NCI-H2196 (cell line): Measurements from ENCODE around the gene ANXA8L1.
"Not testable (repeated sequence)": the region's sequence is repeated elsewhere in the genome, so short reads cannot be mapped to it uniquely, and the experiment has no call there.

Source experiments
- DNase-seq: peaks from one replicate; lab custom pipeline; 2025; ENCODE audit not compliant: unreplicated experiment; lab: John Stamatoyannopoulos, UW

The ANXA8L1 gene

DNA sequence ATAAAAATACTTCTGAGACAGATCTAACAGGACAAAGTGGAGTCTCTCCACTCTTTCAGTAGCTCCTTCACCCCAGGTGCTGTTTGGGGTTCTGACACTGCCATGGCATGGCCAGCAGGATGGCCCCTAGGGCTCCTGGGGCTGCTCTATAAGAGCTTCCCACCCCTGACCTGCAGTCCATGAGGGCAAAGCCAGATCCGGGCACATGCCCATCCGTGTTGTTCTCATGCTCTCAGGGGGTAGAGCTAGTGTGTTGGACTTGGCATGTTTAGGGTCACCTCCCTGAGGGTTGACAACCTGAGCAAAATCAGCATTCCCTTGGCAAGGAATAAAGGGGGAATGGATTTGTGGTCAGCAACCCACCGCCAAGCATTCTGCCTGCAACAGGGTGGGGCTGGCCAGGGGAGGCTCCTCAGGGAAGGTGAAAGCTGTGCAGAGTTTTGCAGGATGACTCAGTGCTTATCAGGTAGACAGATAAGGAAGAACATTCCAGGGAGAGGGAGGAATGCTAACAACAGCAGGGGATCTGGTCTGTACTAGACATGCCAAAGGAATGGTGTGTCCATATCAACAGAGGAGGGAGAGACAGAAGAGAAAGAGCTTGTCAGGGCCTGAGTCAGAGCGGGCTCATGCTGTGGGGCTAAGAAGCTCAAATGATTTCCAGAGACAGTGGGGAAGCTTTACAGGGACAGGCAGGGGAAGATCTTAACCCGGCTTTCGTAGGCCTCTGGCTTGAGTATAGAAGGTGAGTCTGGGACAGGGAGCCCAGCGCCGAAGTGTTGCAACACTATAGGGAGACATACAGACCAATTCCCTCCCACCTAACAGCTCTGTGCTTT is 21.1 kb downstream of the ANXA8L1 start:
- not testable (repeated sequence) for DNase-seq

DNA sequence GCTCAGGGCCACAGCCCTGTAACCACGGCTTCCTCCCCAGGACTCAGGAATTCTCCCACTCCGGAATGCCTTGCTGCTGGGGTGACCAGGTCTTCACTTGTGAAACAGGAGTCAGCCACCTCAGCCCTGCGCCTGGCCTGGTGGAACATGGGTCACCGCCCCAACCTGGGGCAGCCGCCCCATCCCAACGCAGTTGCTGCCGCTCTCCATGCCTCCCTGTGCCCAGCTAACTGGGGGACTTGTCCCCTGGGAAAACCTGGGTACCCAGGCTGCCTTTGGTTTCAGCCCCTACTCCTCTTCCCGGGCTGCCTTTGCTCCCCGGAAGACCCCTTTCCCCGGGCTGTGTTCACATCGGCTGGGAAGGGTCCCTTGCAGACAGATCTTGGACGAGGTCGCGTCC is 22.2 kb downstream of the ANXA8L1 start:
- not testable (repeated sequence) for DNase-seq

- DNase-seq = not testable (repeated sequence)
Observed at GRCh38 chr10:46398212-46398886, 22.8 kb downstream of the ANXA8L1 start.

- DNase-seq = not testable (repeated sequence)
Observed at GRCh38 chr10:46409556-46409955, 34.0 kb downstream of the ANXA8L1 start.

DNA sequence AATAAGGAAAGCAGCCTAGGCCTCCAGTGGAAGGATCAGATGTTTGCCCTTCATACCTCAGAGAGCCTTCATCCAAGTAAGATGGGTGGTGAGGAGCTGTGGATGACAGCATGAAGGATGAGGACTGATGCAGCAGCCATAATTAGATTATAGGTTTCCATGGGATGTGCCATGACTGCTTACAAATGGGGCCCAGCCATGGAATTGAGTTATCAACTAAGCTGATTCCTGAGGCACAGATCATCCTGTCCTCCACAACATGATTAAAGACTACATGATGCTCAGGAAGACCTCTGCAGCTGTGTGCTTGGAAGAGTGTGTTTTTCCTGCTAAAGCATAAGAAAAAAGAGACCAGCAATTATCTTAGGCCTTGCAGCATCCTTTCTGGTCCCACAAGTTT is 35.5 kb downstream of the ANXA8L1 start:
- DNase-seq = not testable (repeated sequence)

GRCh38 chr10:46412665-46413064 is 37.1 kb downstream of the ANXA8L1 start:
- DNase-seq = not testable (repeated sequence)

DNA sequence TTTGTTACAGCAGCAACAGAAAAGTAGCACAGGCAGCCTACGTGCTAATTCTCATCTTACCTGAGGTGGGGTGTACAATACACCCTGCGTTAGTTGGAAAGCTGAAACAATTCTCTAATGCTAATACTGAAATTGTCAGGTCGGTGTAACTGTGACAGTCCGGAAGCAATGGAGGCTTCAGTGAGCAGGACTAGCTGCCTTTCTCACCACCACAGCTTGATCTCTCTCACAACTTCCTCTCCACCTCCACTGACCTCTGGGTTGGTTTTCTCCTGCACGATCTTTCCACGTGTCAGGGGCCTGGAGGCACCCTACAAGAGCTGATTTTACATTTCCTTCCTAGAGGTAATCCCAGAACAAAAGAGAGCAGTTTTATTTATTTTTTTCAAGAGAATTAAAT is 39.7 kb downstream of the ANXA8L1 start:
- DNase-seq = not testable (repeated sequence)

DNA sequence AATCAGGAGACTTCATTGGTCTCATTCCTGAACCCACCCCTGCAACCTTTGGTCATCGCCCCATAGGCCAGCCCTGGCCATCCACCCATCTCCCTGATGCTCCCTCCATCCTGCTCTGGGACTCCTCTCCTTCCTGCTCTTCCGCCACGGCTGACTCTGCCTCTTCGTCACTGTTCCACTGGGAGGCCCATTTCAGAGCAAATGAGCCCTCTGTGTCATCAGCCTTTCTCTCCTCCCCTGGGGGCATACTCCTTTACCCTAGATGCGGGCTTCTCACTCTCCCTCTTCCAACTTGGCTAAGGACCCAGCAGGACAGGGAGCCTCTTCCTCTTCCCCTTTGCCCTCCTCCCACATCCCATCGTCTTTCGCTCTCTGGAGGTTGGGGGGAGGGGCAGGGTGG is 42.7 kb downstream of the ANXA8L1 start:
- DNase-seq = not testable (repeated sequence)

GRCh38 chr10:46419570-46420379 is 44.2 kb downstream of the ANXA8L1 start:
- DNase-seq = not testable (repeated sequence)

DNA sequence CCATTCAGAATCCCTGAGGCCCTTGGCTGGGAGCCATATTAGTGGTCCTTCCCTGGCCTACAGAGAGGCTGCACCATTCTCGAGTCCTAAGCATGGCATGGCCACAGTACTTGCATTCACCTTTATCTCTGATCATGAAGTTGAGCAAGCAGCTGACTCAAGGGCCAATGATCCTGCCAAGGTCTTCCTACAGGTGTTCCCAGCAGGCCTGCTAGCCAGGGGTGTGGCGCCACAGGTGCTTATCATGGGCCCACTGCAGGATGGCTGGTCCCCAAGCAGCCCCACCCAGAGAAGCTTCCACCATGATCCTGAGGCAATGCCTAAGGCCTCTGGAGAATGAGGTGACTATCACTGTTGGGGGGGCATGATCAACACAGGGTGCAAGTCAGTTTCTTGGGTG is 48.0 kb downstream of the ANXA8L1 start:
- DNase-seq = not testable (repeated sequence)

DNA sequence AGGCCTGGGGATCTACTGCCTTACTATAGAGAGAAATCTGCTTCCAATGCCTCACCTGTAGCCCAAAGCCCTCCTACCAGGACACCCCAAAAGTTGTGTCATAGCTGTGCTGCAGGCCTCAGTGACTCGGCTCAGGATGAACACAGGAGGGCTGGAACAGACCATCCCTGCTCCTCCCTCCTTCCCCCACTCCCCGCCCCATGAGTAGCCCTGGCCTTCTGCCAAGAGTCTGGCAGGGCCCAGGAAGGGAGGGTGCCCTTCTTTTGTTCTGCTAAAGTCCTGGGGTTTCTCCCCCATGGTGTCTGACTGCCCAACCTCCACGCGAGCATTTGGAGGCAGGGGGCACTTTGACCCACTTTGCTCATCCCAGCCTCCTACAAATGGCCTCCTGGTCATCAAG is 65.4 kb downstream of the ANXA8L1 start:
- not testable (repeated sequence) for DNase-seq
